Body of pancreas (tissue), 4 donors: ENCODE results near the gene KAT7.

ENCODE experiments used
- CTCF ChIP-seq, 7 experiments: fragments of 450-650 bp in 4 of 7; fragments of 200-600 bp in 3 of 7; sonication (generic) in 3 of 7; IDR thresholded peaks; one replicate each; pipeline ENCODE4 v1.5.1; 2016 to 2019; ENCODE audit warnings: antibody characterized with exemption in 7 of 7
- POLR2A ChIP-seq, 3 donors: fragments of 450-650 bp; IDR thresholded peaks; one replicate each; pipeline ENCODE4 v1.6.1; 2016; ENCODE audit warnings: antibody characterized with exemption in 3 of 3, mild to moderate bottlenecking in 2 of 3

DNA sequence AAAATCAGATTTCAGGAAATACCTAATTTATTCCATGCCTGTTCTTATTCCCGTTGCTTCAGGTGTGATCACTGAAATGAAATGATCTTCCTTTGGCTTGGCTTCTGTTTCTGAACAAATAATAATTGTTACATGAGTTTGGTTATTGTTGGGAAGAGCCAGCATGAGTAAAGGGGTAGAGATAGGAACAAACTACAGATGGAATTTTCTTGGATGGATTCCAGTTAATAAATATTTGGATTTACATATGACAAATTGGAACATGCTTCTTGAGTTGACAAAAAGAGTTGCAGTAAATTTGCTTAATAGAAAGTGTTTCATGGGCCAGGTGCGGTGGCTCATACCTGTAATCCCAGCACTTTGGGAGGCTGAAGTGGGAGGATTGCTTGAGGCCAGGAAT, 31.2 kb downstream of the KAT7 start:
- TF ChIP-seq CTCF (IDR thresholded peaks at IDR 0.05): no peak
- no peak for TF ChIP-seq POLR2A (IDR thresholded peaks at IDR 0.05)
